ENCODE results near the gene KCNH2.

DNA sequence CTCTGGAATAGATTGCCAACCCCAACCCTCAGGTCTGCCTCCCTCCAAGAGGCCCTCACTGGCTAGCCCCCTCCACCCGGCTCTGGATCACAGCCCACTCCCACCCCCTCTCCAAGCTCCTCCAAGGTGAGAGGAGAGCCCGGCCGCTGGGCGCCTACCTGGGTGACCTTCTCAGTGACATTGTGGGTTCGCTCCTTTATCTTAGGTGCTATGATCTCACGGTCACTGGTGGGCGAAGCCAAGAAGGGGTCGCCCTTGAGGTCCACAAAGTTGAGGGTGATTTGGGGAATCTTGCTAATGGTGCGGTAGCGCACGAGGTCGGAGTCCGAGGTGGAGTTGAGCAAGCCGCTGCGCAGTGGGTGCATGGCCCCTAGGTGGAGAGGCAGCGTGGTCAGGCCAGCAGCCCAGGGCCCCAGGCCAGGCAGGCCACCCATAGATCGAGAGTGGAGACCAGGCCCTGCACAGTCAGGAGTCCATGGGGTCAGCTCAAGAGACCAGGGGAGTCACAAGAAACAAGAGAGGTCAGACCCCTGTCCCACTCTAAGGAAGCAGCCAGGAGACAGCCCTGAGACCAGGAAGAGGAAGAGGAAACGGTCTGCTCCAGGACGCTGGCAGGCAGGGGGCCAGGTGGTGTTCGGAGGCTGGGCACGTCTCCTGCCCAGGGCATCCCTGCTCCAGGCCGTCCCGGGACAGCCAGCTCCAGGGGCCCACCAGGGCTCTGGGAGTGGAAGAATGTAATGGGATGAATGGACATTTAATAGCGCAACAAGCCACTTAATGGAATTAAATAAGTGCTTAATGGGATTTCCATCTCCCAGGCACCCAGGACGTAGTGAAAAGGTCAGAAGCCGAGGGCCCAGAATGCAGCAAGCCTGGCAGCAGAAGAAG is 20.7 kb downstream of the KCNH2 start:
- TF ChIP-seq, protein P1, sequence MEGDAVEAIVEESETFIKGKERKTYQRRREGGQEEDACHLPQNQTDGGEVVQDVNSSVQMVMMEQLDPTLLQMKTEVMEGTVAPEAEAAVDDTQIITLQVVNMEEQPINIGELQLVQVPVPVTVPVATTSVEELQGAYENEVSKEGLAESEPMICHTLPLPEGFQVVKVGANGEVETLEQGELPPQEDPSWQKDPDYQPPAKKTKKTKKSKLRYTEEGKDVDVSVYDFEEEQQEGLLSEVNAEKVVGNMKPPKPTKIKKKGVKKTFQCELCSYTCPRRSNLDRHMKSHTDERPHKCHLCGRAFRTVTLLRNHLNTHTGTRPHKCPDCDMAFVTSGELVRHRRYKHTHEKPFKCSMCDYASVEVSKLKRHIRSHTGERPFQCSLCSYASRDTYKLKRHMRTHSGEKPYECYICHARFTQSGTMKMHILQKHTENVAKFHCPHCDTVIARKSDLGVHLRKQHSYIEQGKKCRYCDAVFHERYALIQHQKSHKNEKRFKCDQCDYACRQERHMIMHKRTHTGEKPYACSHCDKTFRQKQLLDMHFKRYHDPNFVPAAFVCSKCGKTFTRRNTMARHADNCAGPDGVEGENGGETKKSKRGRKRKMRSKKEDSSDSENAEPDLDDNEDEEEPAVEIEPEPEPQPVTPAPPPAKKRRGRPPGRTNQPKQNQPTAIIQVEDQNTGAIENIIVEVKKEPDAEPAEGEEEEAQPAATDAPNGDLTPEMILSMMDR (conservative IDR thresholded peaks at IDR 0.05; ENCODE audit: low read depth, low read length): no peak
- no peak for TF ChIP-seq EZH2 (IDR thresholded peaks at IDR 0.05; ENCODE audit: borderline replicate concordance, low read depth, low read length, poor library complexity, severe bottlenecking)
